Stimulated activated CD4-positive, alpha-beta T cell treated with anti-CD3 and anti-CD28 coated beads, Interleukin-15, amount 100 ng/mL, for 48 hours (primary cell): Measurements from ENCODE around the gene ADARB1.
A peak's percentile ranks its signal among the peaks of the same experiment; 100 is the strongest.

Experiments
- DNase-seq, 2 donors: peaks; one replicate each; pipeline ENCODE4 v3.0.0-alpha.2; 2020; ENCODE audit warnings: low read depth in 2 of 2

The ADARB1 gene

GRCh38 chr21:45075596-45076244, 1.3 kb downstream of the ADARB1 start:
- DNase-seq: no peak

DNA sequence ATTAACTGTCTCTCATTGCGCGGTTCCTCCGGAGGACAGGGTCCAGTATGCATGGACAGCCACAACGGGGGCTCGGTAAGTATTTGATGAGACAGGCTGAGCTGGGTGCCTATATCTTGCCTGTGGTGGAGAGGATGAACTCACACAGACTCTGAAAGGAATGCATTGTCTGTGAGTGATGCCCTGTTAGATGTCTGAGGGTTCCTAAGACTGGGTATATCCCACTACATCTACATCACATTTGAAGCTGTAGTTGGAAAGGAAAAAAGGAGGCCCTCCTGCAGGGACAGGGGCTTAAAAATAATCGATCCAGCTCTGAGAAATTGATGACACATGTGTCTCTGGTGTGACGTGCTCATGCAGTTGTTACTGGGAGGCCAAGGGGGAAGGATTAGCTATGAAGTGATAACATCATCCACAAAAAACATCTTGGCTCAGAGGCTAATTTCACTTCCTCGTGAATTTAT, 1.9 kb downstream of the ADARB1 start:
- no peak for DNase-seq

- no peak for DNase-seq
Observed at GRCh38 chr21:45078371-45078770, 4.0 kb downstream of the ADARB1 start.

- DNase-seq: peak; percentile 68 to 71
Observed at GRCh38 chr21:45078877-45079281, 4.5 kb downstream of the ADARB1 start.

DNA sequence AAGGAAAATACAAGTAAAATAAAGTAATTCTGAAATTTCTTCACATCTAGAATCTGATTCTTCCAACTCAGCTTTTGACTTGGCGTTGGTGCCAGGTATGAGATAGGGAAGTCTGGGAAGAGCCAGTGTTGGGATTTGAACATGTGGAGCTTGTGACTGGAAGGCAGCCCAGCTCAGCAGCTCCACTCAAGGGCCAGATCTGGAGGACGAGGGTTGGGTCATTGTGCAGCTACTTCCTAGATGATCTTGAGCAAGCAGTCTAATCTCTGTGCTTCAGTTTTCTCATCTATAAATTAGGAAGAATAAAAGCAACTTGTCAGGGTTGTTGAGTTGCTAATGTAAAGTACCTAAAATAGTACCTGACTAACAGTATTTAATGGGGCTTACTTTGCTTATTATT, 5.0 kb downstream of the ADARB1 start:
- DNase-seq: no peak

- no peak for DNase-seq
Observed at GRCh38 chr21:45080232-45080631, 5.9 kb downstream of the ADARB1 start.

- no peak for DNase-seq
Observed at GRCh38 chr21:45080639-45081414, 6.4 kb downstream of the ADARB1 start.

DNA sequence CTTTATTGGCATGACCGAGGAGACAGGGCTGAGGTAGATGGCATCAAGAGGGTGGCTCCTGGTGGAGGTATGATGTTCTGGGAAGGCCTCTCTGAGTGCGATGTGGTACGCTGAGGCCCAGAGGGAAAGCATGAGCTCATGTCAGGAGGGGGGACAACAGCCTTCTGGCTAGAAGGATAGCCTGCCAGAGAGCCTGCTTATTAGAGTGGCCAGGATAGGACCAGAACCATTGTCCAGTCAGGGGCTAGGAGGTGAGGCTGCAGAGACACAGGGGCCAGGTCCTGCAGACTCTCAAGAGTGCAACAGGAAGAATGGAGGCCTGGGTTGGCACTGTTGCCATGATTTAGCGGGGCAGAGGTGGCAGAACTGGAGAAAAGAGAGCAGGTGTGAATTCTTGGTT, 7.3 kb downstream of the ADARB1 start:
- no peak for DNase-seq

- no peak for DNase-seq
Observed at GRCh38 chr21:45082736-45083135, 8.4 kb downstream of the ADARB1 start.

- no peak for DNase-seq
Observed at GRCh38 chr21:45084121-45084520, 9.7 kb downstream of the ADARB1 start.

DNA sequence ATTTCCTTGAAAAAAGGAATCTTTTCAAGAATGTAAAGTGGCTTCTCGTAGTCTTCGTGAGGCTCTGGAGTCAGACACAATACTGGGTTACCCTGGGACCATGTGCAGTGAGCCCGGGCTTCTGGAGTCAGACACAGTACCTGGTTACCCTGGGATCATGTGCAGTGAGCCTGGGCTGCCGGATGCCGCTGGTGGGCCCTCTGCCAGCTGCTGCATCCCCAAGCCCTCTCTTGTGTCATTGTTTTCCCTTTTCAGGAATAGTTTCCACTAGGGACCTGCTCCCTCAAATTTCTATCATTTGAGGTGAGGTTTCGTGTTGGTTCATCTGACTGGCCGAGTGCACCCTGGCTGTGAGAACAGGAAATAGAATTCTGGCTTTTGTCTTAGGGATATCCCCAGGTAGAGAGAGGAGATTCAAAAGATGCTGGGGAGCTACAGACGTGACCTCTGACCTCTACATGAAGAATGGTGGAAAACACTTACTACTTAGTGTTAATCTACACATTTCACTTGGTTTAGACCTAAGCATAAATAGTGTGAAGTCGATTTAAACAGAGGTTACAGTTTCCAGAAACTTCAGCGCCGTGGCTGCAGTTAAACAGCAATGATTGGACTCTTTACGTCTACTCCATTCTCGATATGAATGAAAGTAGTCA, 10.6 kb downstream of the ADARB1 start:
- no peak for DNase-seq

DNA sequence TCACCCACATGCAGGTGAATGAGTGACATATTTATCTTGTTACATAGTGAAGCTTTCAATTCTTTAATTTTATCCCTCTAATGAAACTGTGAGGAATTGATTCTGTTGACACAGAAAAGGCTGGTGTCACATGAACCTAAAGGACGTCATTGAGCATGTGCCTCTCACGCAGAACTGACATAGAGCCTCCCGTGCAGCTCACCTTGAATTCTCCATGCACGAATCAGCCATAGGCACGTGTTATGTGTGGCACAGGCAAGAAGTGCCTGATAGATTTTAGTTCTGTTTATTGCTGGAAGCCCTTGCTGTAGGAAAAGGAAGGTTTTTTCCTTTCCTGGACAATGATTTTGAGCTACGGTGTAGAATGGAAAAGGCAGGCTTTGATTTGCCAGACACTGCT, 11.3 kb downstream of the ADARB1 start:
- DNase-seq: no peak

DNA sequence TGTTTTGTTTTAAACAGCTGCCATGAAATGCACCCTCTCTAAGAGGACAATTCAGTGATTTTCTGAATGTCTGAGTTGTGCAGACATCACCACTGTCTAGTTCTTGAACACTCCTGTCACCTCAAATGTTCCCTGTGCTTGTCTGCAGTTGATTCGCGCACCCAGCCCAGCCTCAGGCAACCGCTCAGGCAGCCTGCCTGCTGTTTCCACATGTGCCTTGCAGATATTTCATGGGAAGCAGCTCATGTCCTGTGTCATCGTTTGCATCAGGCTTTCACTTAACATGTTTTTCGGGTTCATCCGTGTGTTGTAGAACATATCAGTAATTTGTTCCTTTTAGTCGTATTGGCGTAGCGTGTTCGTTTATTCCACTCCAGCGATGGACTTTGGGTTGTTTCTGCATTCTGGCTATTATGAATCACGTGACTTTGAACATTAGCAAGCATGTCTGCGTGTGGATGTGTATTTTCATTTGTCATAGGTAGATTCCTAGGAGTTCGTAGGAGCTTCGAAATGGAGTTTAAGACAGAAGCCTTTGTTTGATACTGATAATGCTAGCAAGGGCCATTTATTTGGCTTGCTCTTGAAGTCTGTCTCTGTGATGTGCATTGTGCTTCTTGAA, 12.1 kb downstream of the ADARB1 start:
- DNase-seq: no peak

- DNase-seq: no peak
Observed at GRCh38 chr21:45087022-45087823, 12.8 kb downstream of the ADARB1 start.

- DNase-seq: no peak
Observed at GRCh38 chr21:45088116-45088515, 13.7 kb downstream of the ADARB1 start.

DNA sequence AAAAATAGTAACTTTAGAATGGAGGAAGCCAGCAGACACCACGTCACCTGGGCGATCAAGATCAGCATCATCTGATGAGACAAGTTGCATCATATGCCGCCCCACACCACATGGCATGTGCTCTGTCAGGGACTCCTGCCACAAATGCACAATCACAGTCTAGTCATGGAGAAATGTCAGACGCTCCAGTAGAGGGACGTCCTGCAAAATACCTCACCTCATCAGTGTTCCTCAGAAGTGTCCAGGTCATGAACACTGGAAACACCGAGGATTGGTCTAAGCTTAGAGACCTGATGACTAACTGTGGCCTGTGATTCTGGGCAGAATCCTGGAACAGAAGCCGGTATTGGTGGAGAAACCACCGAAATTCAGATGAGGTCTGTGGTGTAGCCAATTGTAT, 14.3 kb downstream of the ADARB1 start:
- no peak for DNase-seq

DNA sequence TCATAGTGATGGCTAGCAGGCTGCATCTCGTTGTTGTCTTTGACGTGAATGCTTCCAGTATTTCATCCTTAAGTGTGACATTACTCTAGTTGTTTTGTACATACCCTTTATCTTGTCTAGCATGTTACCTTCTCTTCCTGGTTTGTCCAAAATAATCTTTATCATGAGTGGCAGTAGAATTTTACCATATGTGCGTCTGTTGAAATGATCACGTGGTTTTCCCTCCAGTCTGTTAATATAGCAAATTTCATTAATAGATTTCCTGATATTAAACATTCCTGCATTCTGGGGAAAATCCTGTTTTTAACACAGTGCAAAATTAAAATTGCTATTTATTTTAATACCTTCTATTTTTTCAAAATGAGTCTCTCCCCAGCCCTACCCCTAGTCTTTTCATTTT, 15.6 kb downstream of the ADARB1 start:
- DNase-seq: no peak

GRCh38 chr21:45090966-45091365, 16.6 kb downstream of the ADARB1 start:
- no peak for DNase-seq

DNA sequence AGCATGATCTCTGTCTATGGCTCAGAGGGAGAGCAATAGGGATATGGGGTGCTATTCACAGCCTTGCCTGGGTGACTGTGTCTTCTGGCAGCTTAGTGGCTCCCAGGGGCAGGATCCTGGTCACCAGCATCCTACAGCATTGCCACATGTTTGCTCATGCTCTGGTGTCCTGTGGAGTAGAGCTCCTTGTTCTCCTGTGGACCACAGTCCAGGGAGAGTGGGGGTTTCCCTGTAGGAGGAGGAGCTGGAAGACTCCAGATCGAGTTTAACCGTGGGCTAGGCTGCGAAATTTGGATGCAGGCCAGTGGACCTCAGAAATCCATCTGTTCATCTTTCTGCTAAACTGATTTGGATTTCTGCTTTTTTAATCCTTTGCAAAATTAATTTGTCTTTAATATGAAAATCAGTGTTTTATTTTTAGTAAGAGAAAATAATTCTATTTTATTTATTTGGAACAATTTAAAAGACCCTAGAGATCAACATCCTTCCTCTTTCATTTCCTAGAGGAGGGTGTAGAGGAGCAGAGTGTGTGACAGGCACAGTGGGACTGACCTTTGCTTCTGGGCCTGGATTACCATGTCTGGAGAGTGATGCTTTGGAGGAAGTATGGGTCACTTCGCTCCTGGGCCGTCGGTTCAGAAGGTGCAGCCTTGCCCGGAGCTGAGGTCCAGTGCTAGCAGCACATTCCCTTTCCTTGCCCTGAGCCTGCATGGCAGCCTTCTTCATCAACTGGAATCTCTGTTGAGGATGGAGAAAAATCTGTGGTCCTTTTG, 17.4 kb downstream of the ADARB1 start:
- no peak for DNase-seq

DNA sequence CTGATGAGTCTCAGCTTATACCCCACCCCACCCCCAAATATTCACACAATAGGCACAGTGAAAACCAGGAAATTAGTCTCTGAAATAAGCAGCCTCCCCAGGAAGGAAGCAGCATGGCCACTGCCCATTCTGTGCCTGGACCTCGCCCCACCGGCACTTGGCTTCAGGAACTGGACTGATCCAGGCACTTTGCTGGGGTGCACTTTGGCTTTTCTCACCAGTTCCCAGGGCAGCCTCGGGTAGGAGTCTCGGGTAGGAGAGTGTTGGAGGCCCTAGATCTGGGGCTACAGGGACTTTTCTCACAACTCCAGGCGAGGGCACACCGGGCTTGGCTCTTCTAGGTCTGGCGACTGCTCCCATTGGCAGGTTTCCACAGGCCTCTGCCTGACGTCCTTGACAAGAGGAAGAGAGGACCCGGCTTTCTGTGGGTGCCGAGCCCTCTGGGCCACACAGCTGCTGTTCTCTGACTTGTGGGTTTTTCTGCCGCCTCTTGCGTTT, 18.7 kb downstream of the ADARB1 start:
- DNase-seq: no peak

GRCh38 chr21:45094412-45094811, 20.0 kb downstream of the ADARB1 start:
- no peak for DNase-seq
